DOHH2 (cell line): ENCODE measurements around the gene COX5B.

Experiments used
- H3F3A ChIP-seq: fragments of 200-600 bp; sonication (generic), shearing (Covaris generic); 2 replicates; pipeline ENCODE4 v1.6.0; 2016; ENCODE audit warnings: antibody characterized with exemption, mild to moderate bottlenecking; ENCODE audit not compliant: control insufficient read depth, insufficient read depth
- H3K27ac ChIP-seq: fragments of 200-600 bp; sonication (generic); 2 replicates; pipeline ENCODE4 v1.5.1; 2014; ENCODE audit warnings: low read depth, mild to moderate bottlenecking, low read length, moderate library complexity
- H3K27me3 ChIP-seq: fragments of 200-600 bp; sonication (generic); 2 replicates; pipeline ENCODE4 v1.6.1; 2014; ENCODE audit warnings: mild to moderate bottlenecking, low read length, mixed read lengths; ENCODE audit not compliant: control insufficient read depth
- H3K36me3 ChIP-seq: fragments of 200-600 bp; sonication (generic); 2 replicates; pipeline ENCODE4 v1.6.1; 2014; ENCODE audit warnings: mild to moderate bottlenecking, low read length, moderate library complexity, mixed read lengths; ENCODE audit not compliant: control insufficient read depth
- H3K4me1 ChIP-seq: fragments of 200-600 bp; sonication (generic); 2 replicates; pipeline ENCODE4 v1.6.1; 2014; ENCODE audit warnings: mild to moderate bottlenecking, low read length, mixed read lengths; ENCODE audit not compliant: control insufficient read depth
- H3K4me2 ChIP-seq: fragments of 200-600 bp; sonication (generic); 2 replicates; pipeline ENCODE4 v1.6.0; 2014; ENCODE audit warnings: mild to moderate bottlenecking, low read length, moderate library complexity
- H3K4me3 ChIP-seq: fragments of 200-600 bp; sonication (generic); 2 replicates; pipeline ENCODE4 v1.5.1; 2014; ENCODE audit warnings: mild to moderate bottlenecking, low read length, mixed read lengths
- H3K79me2 ChIP-seq: fragments of 200-600 bp; sonication (generic); 2 replicates; pipeline ENCODE4 v1.6.1; 2014; ENCODE audit warnings: mild to moderate bottlenecking, low read length, mixed read lengths; ENCODE audit not compliant: control insufficient read depth
- H3K9me2 ChIP-seq: fragments of 200-600 bp; sonication (generic); replicated peaks from 2 replicates; pipeline ENCODE4 v1.6.1; 2014; ENCODE audit warnings: mild to moderate bottlenecking, low read length, mixed read lengths; ENCODE audit not compliant: control insufficient read depth
- H3K9me3 ChIP-seq: fragments of 200-600 bp; sonication (generic); 2 replicates; pipeline ENCODE4 v1.6.1; 2014; ENCODE audit warnings: antibody characterized with exemption, low read length, mixed read lengths; ENCODE audit not compliant: control insufficient read depth, insufficient read depth
- H4K20me1 ChIP-seq: fragments of 200-600 bp; sonication (generic); 2 replicates; pipeline ENCODE4 v1.6.0; 2014; ENCODE audit warnings: low read depth, mild to moderate bottlenecking, antibody characterized with exemption, low read length, moderate library complexity; ENCODE audit not compliant: control insufficient read depth, insufficient read depth
- CTCF ChIP-seq: fragments of 200-600 bp; sonication (generic); IDR thresholded peaks from one replicate; pipeline ENCODE4 v1.5.1; 2014; ENCODE audit warnings: antibody characterized with exemption, mild to moderate bottlenecking, low read depth, low read length; ENCODE audit not compliant: poor library complexity, severe bottlenecking
- EZH2phosphoT487 ChIP-seq: fragments of 200-600 bp; sonication (generic); IDR thresholded peaks from 2 replicates; pipeline ENCODE4 v1.6.1; 2017; ENCODE audit warnings: borderline replicate concordance, mild to moderate bottlenecking, antibody characterized with exemption, low read length, moderate library complexity, mixed read lengths

Gene COX5B

GRCh38 chr2:97673915-97674283 is 28.0 kb downstream of the COX5B start:
- no peak overlapping the region for H3K4me2 ChIP-seq
- no peaks in the 10 kb centered on the region for H3K9me3 ChIP-seq
- no peaks in the 10 kb centered on the region for H3K9me2 ChIP-seq
- no peak for TF ChIP-seq CTCF
- no peak for TF ChIP-seq EZH2phosphoT487
- H3F3A ChIP-seq: no peaks in the 10 kb centered on the region
- no peak overlapping the region for H3K4me3 ChIP-seq
- no peaks in the 10 kb centered on the region for H4K20me1 ChIP-seq
- H3K27me3 ChIP-seq: no peaks in the 10 kb centered on the region; the same call in 1 of the 2 replicates
- no peaks in the 10 kb centered on the region for H3K79me2 ChIP-seq
- H3K4me1 ChIP-seq: peaks cover 3% of the 10 kb centered on the region; the same call in 1 of the 2 replicates
- H3K36me3 ChIP-seq: no peaks in the 10 kb centered on the region
- no peak overlapping the region for H3K27ac ChIP-seq

- H3K27ac ChIP-seq: no peak overlapping the region
- peaks cover 3% of the 10 kb centered on the region; the same call in 1 of the 2 replicates for H3K4me1 ChIP-seq
- no peak overlapping the region for H3K4me3 ChIP-seq
- no peaks in the 10 kb centered on the region for H3K9me2 ChIP-seq
- no peaks in the 10 kb centered on the region for H3K9me3 ChIP-seq
- no peaks in the 10 kb centered on the region for H3K79me2 ChIP-seq
- TF ChIP-seq CTCF (no peak), EZH2phosphoT487 (no peak)
- H3K27me3 ChIP-seq: no peaks in the 10 kb centered on the region; the same call in 1 of the 2 replicates
- no peaks in the 10 kb centered on the region for H3K36me3 ChIP-seq
- no peak overlapping the region for H3K4me2 ChIP-seq
- H4K20me1 ChIP-seq: no peaks in the 10 kb centered on the region
- H3F3A ChIP-seq: no peaks in the 10 kb centered on the region
Observed at GRCh38 chr2:97675430-97676113, 29.7 kb downstream of the COX5B start.

GRCh38 chr2:97676620-97677019 is 30.8 kb downstream of the COX5B start:
- Histone ChIP-seq H3K27me3 (no peaks in the 10 kb centered on the region; the same call in 1 of the 2 replicates), H3K4me1 (peaks cover 3% of the 10 kb centered on the region; the same call in 1 of the 2 replicates), H4K20me1 (no peaks in the 10 kb centered on the region), H3K79me2 (no peaks in the 10 kb centered on the region), H3K4me3 (no peak overlapping the region), H3K9me3 (no peaks in the 10 kb centered on the region), H3K36me3 (no peaks in the 10 kb centered on the region), H3K4me2 (no peak overlapping the region), H3K9me2 (no peaks in the 10 kb centered on the region), H3F3A (no peaks in the 10 kb centered on the region), H3K27ac (no peak overlapping the region)
- TF ChIP-seq EZH2phosphoT487: no peak

GRCh38 chr2:97677480-97677879 is 31.6 kb downstream of the COX5B start:
- Histone ChIP-seq H3K9me3 (no peaks in the 10 kb centered on the region), H3K4me3 (no peak overlapping the region), H3F3A (no peaks in the 10 kb centered on the region), H3K36me3 (no peaks in the 10 kb centered on the region), H4K20me1 (no peaks in the 10 kb centered on the region), H3K27me3 (no peaks in the 10 kb centered on the region; the same call in 1 of the 2 replicates), H3K27ac (no peak overlapping the region), H3K9me2 (no peaks in the 10 kb centered on the region), H3K4me1 (peaks cover 3% of the 10 kb centered on the region; the same call in 1 of the 2 replicates), H3K79me2 (no peaks in the 10 kb centered on the region), H3K4me2 (no peak overlapping the region)
- no peak for TF ChIP-seq EZH2phosphoT487
- no peak for TF ChIP-seq CTCF
